NOMO-1 treated with DMSO at 0.1 percent for 48 hours (cell line): ENCODE measurements around the gene MYOCD.

Source experiments
- DNase-seq: peaks from one replicate; lab custom pipeline; 2025; ENCODE audit not compliant: unreplicated experiment; lab: John Stamatoyannopoulos, UW

Gene MYOCD

GRCh38 chr17:12743046-12743445, 77.4 kb downstream of the MYOCD start:
- DNase-seq, result no peak

- DNase-seq, result no peak
These were observed 78.6 kb downstream of the MYOCD start for GRCh38 chr17:12744298-12744697.

GRCh38 chr17:12744786-12745185, 79.1 kb downstream of the MYOCD start:
- DNase-seq, result no peak

- DNase-seq, result no peak
These were observed 79.8 kb downstream of the MYOCD start for GRCh38 chr17:12745486-12745885.

GRCh38 chr17:12756786-12757185, 91.1 kb downstream of the MYOCD start:
- DNase-seq, result no peak

GRCh38 chr17:12759090-12759489, 93.4 kb downstream of the MYOCD start:
- DNase-seq, result no peak

- peak; percentile 9 for DNase-seq
These were observed 99.9 kb downstream of the MYOCD start for GRCh38 chr17:12765548-12765947.

- no peak for DNase-seq
These were observed 102.6 kb downstream of the MYOCD start for GRCh38 chr17:12768255-12768654.

- no peak for DNase-seq
These were observed 104.3 kb downstream of the MYOCD start for GRCh38 chr17:12769981-12770380.

GRCh38 chr17:12773153-12773552, 107.5 kb downstream of the MYOCD start:
- no peak for DNase-seq

GRCh38 chr17:12789075-12789480, 123.4 kb downstream of the MYOCD start:
- no peak for DNase-seq

- DNase-seq, result no peak
These were observed 124.0 kb downstream of the MYOCD start, which contains the start of gene ARHGAP44 for GRCh38 chr17:12789481-12790248. Gene ARHGAP44, plus strand, starts transcription at chr17:12789498. Its CDS starts 341 bp downstream, at chr17:12789839.

GRCh38 chr17:12790249-12791106, 124.8 kb downstream of the MYOCD start:
- no peak for DNase-seq

- DNase-seq, result no peak
These were observed 129.3 kb downstream of the MYOCD start for GRCh38 chr17:12794919-12795532.

GRCh38 chr17:12800855-12801365, 135.2 kb downstream of the MYOCD start:
- DNase-seq, result no peak

GRCh38 chr17:12806630-12807029, 140.9 kb downstream of the MYOCD start:
- no peak for DNase-seq

- no peak for DNase-seq
These were observed 143.0 kb downstream of the MYOCD start for GRCh38 chr17:12808723-12809122.

- DNase-seq, result no peak
These were observed 147.2 kb downstream of the MYOCD start for GRCh38 chr17:12812877-12813276.

- no peak for DNase-seq
These were observed 148.0 kb downstream of the MYOCD start for GRCh38 chr17:12813664-12814063.

- DNase-seq, result no peak
These were observed 149.0 kb downstream of the MYOCD start for GRCh38 chr17:12814718-12815117.

GRCh38 chr17:12815642-12816141, 150.0 kb downstream of the MYOCD start:
- DNase-seq, result peak; percentile 73
